ENCODE measurements around the gene CAPZB. TPM values are rescaled to one million over a fixed set of nuclear protein-coding genes. Genes with fewer than 3 reads are reported as not detected.
A peak's percentile ranks its signal among the peaks of the same experiment; 100 is the strongest.

CAPZB gene
- total RNA-seq, 3 donors from 2014 or later, result 112 to 114 (median 113) TPM

DNA sequence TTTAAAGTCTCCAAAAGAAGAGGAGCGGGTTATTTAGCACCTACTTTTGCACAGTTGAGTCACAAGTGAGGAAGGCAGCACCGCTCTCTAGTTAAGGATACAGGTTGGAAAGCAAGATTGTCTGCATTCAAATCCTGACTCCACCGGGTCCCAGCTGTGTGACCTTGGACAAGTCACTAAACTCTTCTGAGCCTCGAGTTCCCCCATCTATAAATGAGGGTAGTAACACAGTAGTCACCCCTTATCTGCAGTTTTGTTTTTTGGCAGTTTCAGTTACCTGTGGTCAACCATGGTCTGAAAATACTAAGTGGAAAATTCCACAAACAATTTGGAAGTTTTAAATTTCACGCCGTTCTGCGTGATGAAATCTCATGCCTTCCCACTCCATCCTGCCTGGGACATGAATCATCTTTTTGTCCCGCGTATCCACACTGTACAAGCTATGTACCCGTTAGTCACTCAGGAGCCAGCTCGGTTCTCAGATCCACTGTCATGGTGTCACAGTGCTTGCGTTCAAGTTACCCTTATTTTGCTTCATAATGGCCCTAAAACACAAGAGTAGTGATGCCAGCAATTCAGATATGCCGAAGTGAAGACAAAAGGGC is 49.4 kb downstream of the CAPZB start:
- H3K4me1 ChIP-seq, result peaks cover 44 to 57% of the 10 kb centered on the region in 2 donors

GRCh38 chr1:19435181-19435580 is 50.2 kb downstream of the CAPZB start:
- Histone ChIP-seq H3K4me3 (no peak overlapping the region), H3K4me1 (peaks cover 42 to 65% of the 10 kb centered on the region in 2 donors), H3K9me3 (no peaks in the 10 kb centered on the region), H3K27me3 (no peaks in the 10 kb centered on the region), H3K36me3 (no peaks in the 10 kb centered on the region), H3K27ac (peak overlapping the region; percentile 88 to 95)
- no peak for DNase-seq (ENCODE audit: low spot score in 2 of 2)
- intact Hi-C loops (cut with DNase I; ENCODE audit: low total_unique reads), result loop anchor here (10.0 kb wide), 1 partner anchor 50 kb away; the partner anchor contains the start of gene CAPZB
- TF ChIP-seq CTCF (IDR thresholded peaks at IDR 0.05), result no peak
- TF ChIP-seq POLR2AphosphoS5 (IDR thresholded peaks at IDR 0.05), result peak in 2 of 3 donors; percentile 40 to 81
- no peak for TF ChIP-seq POLR2A (IDR thresholded peaks at IDR 0.05)

More for the DNA sequence above, 49.4 kb downstream of the CAPZB start:
- peak overlapping the region; percentile 88 to 95 for H3K27ac ChIP-seq
- H3K4me3 ChIP-seq, result no peak overlapping the region
- no peaks in the 10 kb centered on the region for H3K27me3 ChIP-seq
- no peaks in the 10 kb centered on the region for H3K36me3 ChIP-seq
- no peak for DNase-seq (ENCODE audit: low spot score in 2 of 2)
- intact Hi-C loops (cut with DNase I; ENCODE audit: low total_unique reads), result loop anchor here (10.0 kb wide), 1 partner anchor 49 kb away; the partner anchor contains the start of gene CAPZB
- no peaks in the 10 kb centered on the region for H3K9me3 ChIP-seq
- TF ChIP-seq CTCF (IDR thresholded peaks at IDR 0.05) (no peak), POLR2A (IDR thresholded peaks at IDR 0.05) (no peak), POLR2AphosphoS5 (IDR thresholded peaks at IDR 0.05) (no peak)

- Histone ChIP-seq H3K9me3 (no peaks in the 10 kb centered on the region), H3K36me3 (no peaks in the 10 kb centered on the region), H3K4me1 (peaks cover 41 to 62% of the 10 kb centered on the region in 2 donors), H3K27ac (peak overlapping the region; percentile 53 to 88), H3K4me3 (no peak overlapping the region), H3K27me3 (no peaks in the 10 kb centered on the region)
- no peak for TF ChIP-seq POLR2A (IDR thresholded peaks at IDR 0.05)
- TF ChIP-seq CTCF (IDR thresholded peaks at IDR 0.05), result no peak
- TF ChIP-seq POLR2AphosphoS5 (IDR thresholded peaks at IDR 0.05), result no peak
- intact Hi-C loops (cut with DNase I; ENCODE audit: low total_unique reads), result loop anchor here (10.0 kb wide), 1 partner anchor 51 kb away; the partner anchor contains the start of gene CAPZB
- DNase-seq (ENCODE audit: low spot score in 2 of 2), result no peak
Observed at GRCh38 chr1:19433719-19433998, 51.7 kb downstream of the CAPZB start.

- Histone ChIP-seq H3K4me1 (peaks cover 38 to 56% of the 10 kb centered on the region in 2 donors), H3K27me3 (no peaks in the 10 kb centered on the region), H3K36me3 (no peaks in the 10 kb centered on the region), H3K27ac (peak overlapping the region; percentile 53 to 88), H3K9me3 (no peaks in the 10 kb centered on the region), H3K4me3 (no peak overlapping the region)
- TF ChIP-seq POLR2AphosphoS5 (IDR thresholded peaks at IDR 0.05), result peak in 1 of 3 donors; percentile 37
- no peak for TF ChIP-seq CTCF (IDR thresholded peaks at IDR 0.05)
- no peak for TF ChIP-seq POLR2A (IDR thresholded peaks at IDR 0.05)
- intact Hi-C loops (cut with DNase I; ENCODE audit: low total_unique reads), result loop anchor here (10.0 kb wide), 1 partner anchor 52 kb away; the partner anchor contains the start of gene CAPZB
- DNase-seq (ENCODE audit: low spot score in 2 of 2), result no peak
Observed at GRCh38 chr1:19432943-19433718, 52.2 kb downstream of the CAPZB start.

Measured in breast epithelium (tissue), 4 donors.